HG02973 (cell line): ENCODE data around the gene FCHSD2.
"Not testable (repeated sequence)": the region's sequence is repeated elsewhere in the genome, so short reads cannot be mapped to it uniquely, and the experiment has no call there.

Experiments
- ATAC-seq: cut with Tn5 transposase; IDR thresholded peaks from one replicate; pipeline ENCODE4 v1.9.1; 2021; ENCODE audit warnings: moderate library complexity; ENCODE audit not compliant: unreplicated experiment

The FCHSD2 gene

GRCh38 chr11:73126804-73127480 lies 15.2 kb downstream of the FCHSD2 start:
- no peak for ATAC-seq

GRCh38 chr11:73124800-73125199 lies 17.3 kb downstream of the FCHSD2 start:
- ATAC-seq = no peak

GRCh38 chr11:73123892-73124291 lies 18.2 kb downstream of the FCHSD2 start:
- not testable (repeated sequence) for ATAC-seq

GRCh38 chr11:73121692-73122091 lies 20.4 kb downstream of the FCHSD2 start:
- ATAC-seq = no peak

- ATAC-seq = no peak
Measured at GRCh38 chr11:73117071-73117470, 25.0 kb downstream of the FCHSD2 start.

- no peak for ATAC-seq
Measured at GRCh38 chr11:73116636-73117035, 25.5 kb downstream of the FCHSD2 start.

- ATAC-seq = no peak
Measured at GRCh38 chr11:73114835-73115220, 27.3 kb downstream of the FCHSD2 start.

GRCh38 chr11:73114110-73114834 lies 27.8 kb downstream of the FCHSD2 start:
- no peak for ATAC-seq

GRCh38 chr11:73113426-73113825 lies 28.7 kb downstream of the FCHSD2 start:
- ATAC-seq = no peak

- ATAC-seq = no peak
Measured at GRCh38 chr11:73107597-73107996, 34.5 kb downstream of the FCHSD2 start.

GRCh38 chr11:73106347-73106746 lies 35.8 kb downstream of the FCHSD2 start:
- no peak for ATAC-seq

GRCh38 chr11:73100578-73100977 lies 41.5 kb downstream of the FCHSD2 start:
- ATAC-seq = no peak

- ATAC-seq = no peak
Measured at GRCh38 chr11:73099512-73100266, 42.4 kb downstream of the FCHSD2 start.

- no peak for ATAC-seq
Measured at GRCh38 chr11:73095613-73096012, 46.5 kb downstream of the FCHSD2 start.

- no peak for ATAC-seq
Measured at GRCh38 chr11:73091521-73092305, 50.4 kb downstream of the FCHSD2 start.

- ATAC-seq = no peak
Measured at GRCh38 chr11:73087730-73088129, 54.4 kb downstream of the FCHSD2 start.

GRCh38 chr11:73085189-73085875 lies 56.8 kb downstream of the FCHSD2 start:
- ATAC-seq = no peak

GRCh38 chr11:73078631-73079030 lies 63.5 kb downstream of the FCHSD2 start:
- no peak for ATAC-seq

GRCh38 chr11:73077454-73077853 lies 64.7 kb downstream of the FCHSD2 start:
- no peak for ATAC-seq

GRCh38 chr11:73074319-73074718 lies 67.8 kb downstream of the FCHSD2 start:
- no peak for ATAC-seq
